ENCODE data around the gene GRIK4.

DNA sequence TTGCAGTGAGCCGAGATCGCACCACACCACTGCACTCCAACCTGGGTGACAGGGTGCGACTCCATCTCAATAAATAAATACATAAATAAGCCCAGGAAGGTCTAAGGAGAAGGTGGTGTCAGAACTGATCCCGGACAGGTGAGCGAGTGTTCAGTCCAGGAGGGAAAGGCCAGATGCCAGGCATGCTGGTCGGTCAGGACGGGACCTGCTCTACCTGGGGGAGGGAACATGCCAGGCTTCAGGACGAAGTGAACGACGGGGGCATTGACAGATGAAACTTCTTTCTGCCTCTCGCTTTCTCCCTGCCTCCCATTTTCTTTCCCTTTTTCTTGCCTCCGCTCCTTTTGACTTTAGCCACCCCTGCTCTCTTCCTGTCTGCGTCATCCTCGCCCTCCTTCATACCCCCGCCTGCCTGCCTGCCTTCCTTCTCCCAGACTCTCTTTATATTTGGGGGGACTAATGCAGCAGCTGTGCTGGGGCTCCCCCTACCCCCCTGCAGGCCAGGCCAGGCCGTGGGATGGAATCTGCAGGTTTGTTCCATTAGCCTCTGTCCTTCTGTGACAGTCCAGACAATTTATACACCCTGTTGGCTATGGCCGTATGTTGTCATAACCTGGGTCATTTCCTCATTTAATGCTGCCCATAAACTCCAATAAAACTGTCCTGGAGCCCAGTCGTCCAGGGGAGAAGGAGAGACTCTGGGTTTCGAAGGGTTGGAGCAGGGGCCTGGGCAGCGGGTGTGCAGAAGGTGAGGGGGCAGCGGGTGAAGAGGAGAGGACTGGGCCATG is 303.2 kb downstream of the GRIK4 start:
- TF ChIP-seq CTCF (IDR thresholded peaks at IDR 0.05) (no peak), POLR2AphosphoS5 (IDR thresholded peaks at IDR 0.05) (no peak), EP300 (IDR thresholded peaks at IDR 0.05) (no peak)
